ENCODE data around the gene ZBTB22.
"Not testable (repeated sequence)": the region's sequence is repeated elsewhere in the genome, so short reads cannot be mapped to it uniquely, and the experiment has no call there.

ZBTB22 gene

DNA sequence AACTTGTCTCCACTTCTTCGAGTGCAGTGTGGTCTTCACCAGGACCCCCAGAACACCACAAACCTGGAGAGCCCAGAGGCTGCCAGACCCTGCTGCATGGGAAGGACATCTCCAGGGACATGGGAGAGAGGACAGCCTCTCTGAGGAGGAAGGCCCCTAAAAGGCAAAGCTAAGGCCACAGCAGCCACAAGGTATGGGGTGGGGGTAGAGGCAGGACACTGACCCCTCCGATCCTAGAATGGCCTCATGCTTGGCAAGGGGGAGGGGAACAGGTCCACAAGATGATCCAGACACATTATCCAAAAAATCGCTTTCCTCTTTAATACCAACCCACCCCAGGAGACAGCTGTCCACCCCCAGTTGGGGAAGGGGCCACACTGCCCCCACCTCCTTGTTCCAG, 38.7 kb downstream of the ZBTB22 start:
- no peak for ATAC-seq

DNA sequence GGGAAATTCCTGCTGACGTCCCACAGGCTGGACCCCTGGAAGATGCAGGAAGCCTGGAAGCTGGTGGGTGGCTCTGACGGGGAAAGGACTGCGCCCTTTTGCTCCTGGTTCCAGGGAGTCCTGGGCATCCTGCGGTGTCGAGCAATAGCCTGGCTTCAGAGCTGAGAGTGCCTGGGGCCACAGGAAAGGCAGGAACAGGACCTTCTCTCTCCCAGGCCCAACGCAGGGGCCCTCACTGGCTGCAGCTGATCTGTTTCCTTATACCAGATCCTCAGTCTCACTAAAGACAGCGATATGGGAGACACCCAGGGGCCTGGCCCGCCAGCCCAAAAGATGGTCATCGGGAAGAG, 39.2 kb downstream of the ZBTB22 start:
- no peak for ATAC-seq

GRCh38 chr6:33277663-33278391, 39.7 kb downstream of the ZBTB22 start:
- ATAC-seq, result peak; percentile 5 to 17

GRCh38 chr6:33276864-33277662, 40.5 kb downstream of the ZBTB22 start, which contains the start of gene B3GALT4:
B3GALT4 (plus strand) TSS chr6:33277123; CDS start chr6:33277420, 297 bp downstream.
- ATAC-seq, result peak; percentile 69 to 71

- no peak for ATAC-seq
Observed at GRCh38 chr6:33276581-33276863, 41.0 kb downstream of the ZBTB22 start.

- not testable (repeated sequence) for ATAC-seq
Observed at GRCh38 chr6:33275795-33276580, 41.6 kb downstream of the ZBTB22 start.

- ATAC-seq, result no peak
Observed at GRCh38 chr6:33273924-33274902, 43.3 kb downstream of the ZBTB22 start.

DNA sequence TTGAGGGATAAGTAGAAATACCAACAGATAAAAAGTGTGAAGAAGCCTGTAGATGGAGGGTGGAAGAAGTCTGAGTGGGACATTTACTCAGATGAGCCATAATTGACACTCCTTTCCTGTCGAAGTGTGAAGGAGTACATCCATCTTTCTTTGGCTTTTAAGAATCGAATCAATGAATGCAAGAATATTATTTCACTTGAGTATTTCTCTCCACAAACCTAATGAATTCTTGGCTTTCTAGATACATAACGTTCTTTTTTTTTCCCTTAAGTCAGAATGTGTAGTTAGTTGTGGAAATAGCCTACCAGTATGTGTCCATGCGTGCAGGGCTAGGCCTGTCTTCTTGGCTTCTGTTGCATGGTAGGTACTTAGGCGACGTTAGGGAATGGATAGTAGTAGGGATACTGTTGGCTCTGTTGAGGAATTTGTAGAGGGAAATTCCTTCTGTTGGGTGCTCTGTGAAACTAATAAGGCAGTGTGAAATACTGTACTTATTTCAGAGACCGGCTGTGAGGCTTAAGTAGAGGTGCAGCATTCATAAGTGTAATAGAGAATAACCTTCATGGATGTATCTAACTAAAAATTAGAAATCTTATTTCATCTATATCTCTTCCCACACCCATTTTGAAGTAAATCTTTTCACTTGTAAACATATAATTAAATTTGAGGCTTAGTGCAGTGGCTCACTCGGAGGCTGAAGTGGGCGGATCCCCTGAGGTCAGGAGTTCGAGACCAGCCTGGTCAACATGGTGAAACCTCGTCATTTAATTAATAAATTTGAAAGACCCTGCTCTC, 44.2 kb downstream of the ZBTB22 start:
- no peak for ATAC-seq

DNA sequence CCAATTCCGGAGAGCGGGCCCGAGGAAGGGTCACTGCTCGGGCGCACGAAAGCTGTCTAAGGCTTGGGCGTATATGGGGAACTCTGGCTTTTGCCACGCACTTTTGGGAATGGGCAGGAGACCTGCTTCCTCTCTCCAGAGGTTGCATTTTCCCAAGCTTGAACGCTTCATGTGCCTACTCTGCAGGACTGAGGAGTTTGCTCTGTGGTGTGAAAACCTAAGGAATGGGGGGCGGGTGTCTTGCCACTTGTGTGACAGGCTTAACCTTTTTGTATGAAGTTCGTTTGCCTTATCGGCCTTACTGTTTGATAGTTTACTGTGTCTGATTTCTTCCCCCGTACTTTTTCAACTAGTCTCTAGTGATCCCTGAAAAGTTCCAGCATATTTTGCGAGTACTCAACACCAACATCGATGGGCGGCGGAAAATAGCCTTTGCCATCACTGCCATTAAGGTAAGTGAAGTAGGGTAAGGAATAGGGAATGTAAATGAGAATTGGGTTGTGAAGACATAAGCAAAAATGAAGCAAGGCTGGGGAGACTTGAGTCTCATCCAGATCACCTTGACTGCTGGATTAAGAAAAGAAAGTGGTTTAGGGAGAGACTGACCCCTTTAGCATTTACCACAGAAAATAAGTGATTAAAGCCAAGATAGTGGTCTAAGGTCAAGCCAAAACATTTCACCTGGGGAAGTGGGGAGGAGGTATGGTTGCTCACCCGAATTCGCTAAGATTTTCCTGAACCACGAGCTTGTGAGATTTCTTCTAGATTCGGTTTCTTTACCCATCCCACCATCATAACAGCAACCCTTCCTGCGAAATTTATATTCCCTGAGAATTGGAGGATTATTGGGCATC, 45.0 kb downstream of the ZBTB22 start:
- peak; percentile 8 to 12 for ATAC-seq

DNA sequence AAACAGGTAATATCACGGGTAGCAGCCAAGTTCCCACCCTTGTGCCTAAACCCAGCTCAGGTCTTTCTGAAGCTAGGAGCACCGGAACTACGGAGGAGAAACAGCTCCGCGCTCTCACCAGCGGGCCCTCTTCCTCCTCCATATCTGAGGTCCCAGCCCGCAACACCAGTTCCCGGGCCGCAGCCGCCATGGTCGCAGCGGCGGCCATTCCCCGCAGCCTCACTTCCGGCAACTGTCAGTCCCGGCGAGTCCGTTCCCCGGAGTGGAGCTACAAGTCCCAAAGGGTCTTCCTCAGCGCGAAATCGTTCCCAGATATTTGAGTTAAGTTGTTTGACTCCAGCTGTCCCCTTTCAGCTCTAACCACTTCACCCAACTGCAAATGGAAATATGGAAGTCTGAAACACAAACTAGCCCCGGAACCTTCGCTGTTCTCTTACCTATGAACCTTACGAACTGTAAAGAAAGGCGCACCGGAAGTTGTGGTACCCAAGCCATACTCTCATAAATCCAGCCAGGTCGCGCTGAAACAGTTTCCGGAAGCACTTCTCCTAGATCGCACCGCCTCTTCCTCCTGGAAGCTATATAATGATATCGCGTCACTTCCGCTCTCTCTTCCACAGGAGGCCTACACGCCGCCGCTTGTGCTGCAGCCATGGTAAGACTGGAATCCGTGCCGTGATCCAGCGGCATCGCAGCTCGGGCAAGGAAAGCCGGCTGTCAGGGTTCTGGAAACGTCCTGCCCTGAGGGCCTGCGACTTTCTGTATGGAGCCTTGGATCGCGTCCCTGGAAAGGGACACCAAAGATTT, 45.9 kb downstream of the ZBTB22 start, which contains the start of the genes RPS18 and VPS52:
Gene RPS18, plus strand, starts transcription at position 608 of the 807 bp plus-strand sequence. Its CDS starts 45 bp downstream, at position 653.
Gene VPS52, minus strand, starts transcription at position 409 of the 807 bp plus-strand sequence. Its CDS starts 201 bp downstream, at position 208.
- peak; percentile 89 to 92 for ATAC-seq

DNA sequence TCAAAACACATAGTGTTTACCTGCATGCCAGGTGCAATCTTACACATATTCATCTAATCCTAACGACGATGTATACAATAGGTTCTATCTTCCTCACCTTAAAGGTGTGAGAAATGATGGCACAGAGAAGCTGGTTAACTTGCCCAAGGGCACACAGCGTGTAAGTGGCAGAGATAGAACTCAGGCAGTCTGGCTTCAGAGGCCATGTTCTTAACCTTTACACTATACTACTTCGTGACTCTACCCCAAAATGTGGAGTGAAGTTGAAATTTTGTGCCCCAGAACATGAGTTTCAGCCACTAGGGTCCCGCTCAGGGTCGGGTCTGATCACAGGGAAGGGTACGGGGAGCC, 46.5 kb downstream of the ZBTB22 start:
- ATAC-seq, result peak in 1 of 2 donors; percentile 18
